SK-N-MC (cell line): ENCODE data around the gene VAT1L.

Source experiments
- EZH2 ChIP-seq: fragments of 200-600 bp; sonication (generic); IDR thresholded peaks from one replicate; pipeline ENCODE4 v1.6.1; 2017; ENCODE audit warnings: antibody characterized with exemption
- FOXP2 ChIP-seq: optimal IDR thresholded peaks from 2 replicates; pipeline ENCODE3; 2011; ENCODE audit warnings: mild to moderate bottlenecking, moderate library complexity; ENCODE audit not compliant: insufficient read depth; ENCODE audit errors: extremely low read length, control extremely low read depth
- POLR2AphosphoS5 ChIP-seq: IDR thresholded peaks from 2 replicates; pipeline ENCODE4 v1.6.1; 2012; ENCODE audit warnings: mild to moderate bottlenecking, low read depth, low read length, borderline replicate concordance

DNA sequence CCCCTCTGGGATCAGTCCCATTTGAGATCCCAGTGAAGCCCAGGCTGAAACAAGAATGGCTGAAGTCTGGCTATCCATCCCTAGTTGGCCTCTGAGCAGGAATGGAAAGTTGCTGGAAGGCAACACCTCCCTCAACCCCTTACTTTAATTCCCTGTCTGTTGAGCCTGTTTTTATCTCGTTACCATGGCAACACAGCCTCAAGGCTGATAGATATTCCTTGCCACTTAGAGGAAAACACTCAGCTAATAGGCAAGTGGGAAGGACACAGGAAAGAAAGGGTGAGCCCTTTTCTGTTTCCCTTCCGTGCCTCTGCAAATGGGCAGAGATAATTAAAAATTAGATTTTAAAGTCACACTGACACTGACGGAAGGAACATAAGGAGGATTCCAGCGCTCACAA is 158.5 kb downstream of the VAT1L start:
- no peak for TF ChIP-seq POLR2AphosphoS5
- TF ChIP-seq EZH2, result no peak
- no peak for TF ChIP-seq FOXP2
